Heart left ventricle (tissue), 16 donors: Measurements from ENCODE around the gene PLA2G4D. TPM values are rescaled to one million over a fixed set of nuclear protein-coding genes. Genes with fewer than 3 reads are reported as not detected.

Experiments
- ATAC-seq, 4 donors: fragments of 200-7000 bp; cut with Tn5 transposase; one replicate each; pipeline ENCODE4 v1.9.1; 2020 to 2022; ENCODE audit warnings: moderate library complexity in 4 of 4, mild to moderate bottlenecking in 3 of 4, moderate number of reproducible peaks in 1 of 4
- DNase-seq, 5 donors: peaks; one replicate each; pipeline ENCODE4 v3.0.0-alpha.2; 2020
- H3K27ac ChIP-seq, 12 donors: fragments of 200-600 bp; sonication (generic) in 4 of 12; one replicate each; pipeline versions ENCODE4 v1.5.0 to v1.8.0; 2016 to 2022; ENCODE audit warnings: mild to moderate bottlenecking in 2 of 12
- H3K27me3 ChIP-seq, 9 donors: fragments of 200-600 bp; sonication (generic) in 2 of 9; one replicate each; pipeline versions ENCODE4 v1.5.1 to v1.8.0; 2016 to 2022; ENCODE audit warnings: mild to moderate bottlenecking in 3 of 9
- H3K36me3 ChIP-seq, 9 donors: fragments of 200-600 bp; sonication (generic) in 2 of 9; one replicate each; pipeline versions ENCODE4 v1.5.0 to v1.8.0; 2018 to 2022; ENCODE audit warnings: mild to moderate bottlenecking in 2 of 9
- H3K4me1 ChIP-seq, 12 donors: fragments of 200-600 bp; sonication (generic) in 4 of 12; one replicate each; pipeline versions ENCODE4 v1.5.0 to v1.8.0; 2016 to 2022; ENCODE audit warnings: mild to moderate bottlenecking in 3 of 12
- H3K4me3 ChIP-seq, 12 donors: fragments of 200-600 bp; sonication (generic) in 4 of 12; one replicate each; pipeline versions ENCODE4 v1.5.0 to v1.8.0; 2017 to 2022; ENCODE audit warnings: mild to moderate bottlenecking in 9 of 12, moderate library complexity in 4 of 12
- H3K9me3 ChIP-seq, 12 donors: fragments of 200-600 bp; sonication (generic) in 4 of 12; one replicate each; pipeline versions ENCODE4 v1.5.0 to v1.8.0; 2016 to 2022; ENCODE audit warnings: mild to moderate bottlenecking in 1 of 12
- POLR2A ChIP-seq, 2 donors: fragments of 450-650 bp; IDR thresholded peaks; one replicate each; pipeline ENCODE4 v1.6.1; 2017; ENCODE audit warnings: antibody characterized with exemption in 2 of 2, mild to moderate bottlenecking in 2 of 2, moderate library complexity in 2 of 2
- WGBS, 4 donors: extraction: QIAGEN DNeasy Blood & Tissue Kit in 2 of 4; methylation state at CpG; one replicate each; pipeline versions ENCODE4 v1.1.5 to v1.1.7; 2013 to 2018; 5-methylcytosine and 5-hydroxymethylcytosine counted together
- intact Hi-C, 10 donors: fragments of 100-400 bp; cut with DNase I; formaldehyde crosslinking; loops; one replicate each; pipeline versions ENCODE4 v1.11.1 to v1.14.2; 2022
- polyA plus RNA-seq, 2 donors: library from polyadenylated mRNA; stranded (reverse); fragments of 200-250 nt; gene quantifications; one replicate each; pipeline ENCODE4 v1.2.3, GENCODE V29; 2013
- total RNA-seq, 9 donors: library from RNA; depleted of rRNA in 2 of 9; stranded (reverse); fragments of >200 nt in 2 of 9; fragmentation: NEBNext Ultra II Directional in 3 of 9; extraction: Animal tissue kit (Norgen Biotek cat#: 25700) in 3 of 9; gene quantifications; one replicate each; pipeline versions ENCODE4 v1.1.0 to v1.2.4, GENCODE V29; 2016 to 2023
- TF ChIP-seq, protein P1 (sequence below), 12 donors: fragments of 200-600 bp; sonication (generic) in 4 of 12; IDR thresholded peaks; one replicate each; pipeline versions ENCODE4 v1.5.0 to v1.8.0; 2018 to 2022; ENCODE audit warnings: antibody characterized with exemption in 12 of 12, mild to moderate bottlenecking in 5 of 12
- donor health status: ischemic (EF 13 %, LVEDD 7.1; RV severe dilation, severe dysfunction).
- donor health status: healthy with polysubstance abuse.
- donor health status: DM: no; HTN: yes; CAD: no.
- donor health status: DM: no; HTN: no; CAD: no.
- donor health status: ischemic (EF 25% LVEDD 6.9; RV normal size, moderate dysfunction).
- donor health status: ischemic (EF 25% LVEDD 5.7; RV mildly dilated, moderate dysfunction).
- donor health status: healthy.
- donor health status: DM: yes; HTN: yes; CAD: no.
- donor health status: ischemic (EF 35%, LVEDD 5.7; RV mildly dilated, moderate dysfunction).
- donor health status: nonischemic (EF 11% LVEDD 7.7; RV severe dilation, severe dysfunction).
- donor health status: DM: yes; HTN: yes; CAD: no.
- donor health status: PGD.
- donor health status: ischemic (EF 29% LVEDD 5.4; RV normal size, mild dysfunction).
- donor health status: nonischemic (EF 23%, LVEDD 6.1; RV moderate dilation, normal function).

PLA2G4D gene
- total and polyA plus RNA-seq, 11 donors: not detected

DNA sequence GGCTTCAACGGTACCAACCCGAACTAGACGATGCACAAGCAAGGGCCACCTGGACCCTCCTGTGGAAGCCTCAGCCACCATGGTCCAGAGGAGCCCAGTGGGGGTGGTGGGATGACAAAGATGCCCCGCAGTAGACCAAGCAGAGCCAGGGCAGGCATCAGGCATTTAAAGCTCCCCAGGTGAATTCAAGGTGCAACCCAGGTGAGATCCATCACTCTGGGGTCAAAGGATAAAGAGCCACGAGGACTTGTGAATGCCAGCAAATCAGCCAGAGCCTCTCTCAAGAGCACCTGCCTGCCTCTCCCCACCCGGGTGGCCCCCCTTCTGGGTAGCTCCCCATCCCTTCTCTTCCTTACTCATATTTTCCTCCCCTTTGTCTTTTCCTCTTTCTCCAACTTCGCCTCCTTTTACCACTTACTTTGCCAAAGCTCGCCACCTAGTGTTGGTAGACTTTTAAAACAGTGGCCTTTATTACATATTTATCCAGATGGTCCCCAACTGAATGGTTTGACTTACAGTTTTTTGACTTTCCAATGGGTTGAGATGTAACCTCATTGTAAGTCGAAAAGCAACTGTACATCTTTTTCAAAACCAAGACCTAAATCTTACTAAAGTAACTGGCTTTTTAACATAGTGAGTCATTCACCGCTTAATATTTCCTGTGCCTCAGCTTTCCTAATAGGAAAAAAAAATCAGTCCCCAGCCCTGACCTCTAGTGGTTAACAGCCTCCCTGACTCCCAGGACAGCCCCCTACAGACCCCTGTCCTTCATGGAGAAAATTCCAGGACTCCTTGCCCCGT lies 43.3 kb upstream of the PLA2G4D start:
- Histone ChIP-seq H3K27ac (no peak overlapping the region), H3K4me3 (no peak overlapping the region), H3K27me3 (no peaks in the 10 kb centered on the region), H3K9me3 (no peaks in the 10 kb centered on the region), H3K36me3 (no peaks in the 10 kb centered on the region), H3K4me1 (no peaks in the 10 kb centered on the region)
- DNase-seq (no peak), ATAC-seq (peak in 1 of 4 donors; percentile 45)
- intact Hi-C loops: loop anchor here (1.0 to 10.0 kb wide), 7 partner anchors 70 to 153 kb away; no protein-coding TSS in a partner anchor
- TF ChIP-seq, protein P1, sequence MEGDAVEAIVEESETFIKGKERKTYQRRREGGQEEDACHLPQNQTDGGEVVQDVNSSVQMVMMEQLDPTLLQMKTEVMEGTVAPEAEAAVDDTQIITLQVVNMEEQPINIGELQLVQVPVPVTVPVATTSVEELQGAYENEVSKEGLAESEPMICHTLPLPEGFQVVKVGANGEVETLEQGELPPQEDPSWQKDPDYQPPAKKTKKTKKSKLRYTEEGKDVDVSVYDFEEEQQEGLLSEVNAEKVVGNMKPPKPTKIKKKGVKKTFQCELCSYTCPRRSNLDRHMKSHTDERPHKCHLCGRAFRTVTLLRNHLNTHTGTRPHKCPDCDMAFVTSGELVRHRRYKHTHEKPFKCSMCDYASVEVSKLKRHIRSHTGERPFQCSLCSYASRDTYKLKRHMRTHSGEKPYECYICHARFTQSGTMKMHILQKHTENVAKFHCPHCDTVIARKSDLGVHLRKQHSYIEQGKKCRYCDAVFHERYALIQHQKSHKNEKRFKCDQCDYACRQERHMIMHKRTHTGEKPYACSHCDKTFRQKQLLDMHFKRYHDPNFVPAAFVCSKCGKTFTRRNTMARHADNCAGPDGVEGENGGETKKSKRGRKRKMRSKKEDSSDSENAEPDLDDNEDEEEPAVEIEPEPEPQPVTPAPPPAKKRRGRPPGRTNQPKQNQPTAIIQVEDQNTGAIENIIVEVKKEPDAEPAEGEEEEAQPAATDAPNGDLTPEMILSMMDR (IDR thresholded peaks at IDR 0.05): peak; percentile 13 to 66 (median 51)
- TF ChIP-seq POLR2A (IDR thresholded peaks at IDR 0.05): no peak
- 48 to 49% (median 48%) methylated on average over 11 of the region's 11 CpGs for WGBS, 4 donors

- H3K4me3 ChIP-seq: no peak overlapping the region
- no peak for TF ChIP-seq POLR2A (IDR thresholded peaks at IDR 0.05)
- TF ChIP-seq, protein P1 (IDR thresholded peaks at IDR 0.05): no peak
- intact Hi-C loops: loop anchor here in 8 of 10 donors (2.0 to 10.0 kb wide), 6 partner anchors 69 to 152 kb away; no protein-coding TSS in a partner anchor
- H3K27me3 ChIP-seq: no peaks in the 10 kb centered on the region
- no peak for DNase-seq
- H3K9me3 ChIP-seq: no peaks in the 10 kb centered on the region
- no peaks in the 10 kb centered on the region for H3K4me1 ChIP-seq
- H3K27ac ChIP-seq: no peak overlapping the region
- WGBS, 4 donors: 87 to 90% (median 88%) methylated on average over 11 of the region's 11 CpGs
- ATAC-seq: no peak
- no peaks in the 10 kb centered on the region for H3K36me3 ChIP-seq
Observed at GRCh38 chr15:42136513-42136912, 42.2 kb upstream of the PLA2G4D start.

- no peaks in the 10 kb centered on the region for H3K9me3 ChIP-seq
- no peaks in the 10 kb centered on the region for H3K36me3 ChIP-seq
- DNase-seq: no peak
- no peak overlapping the region for H3K27ac ChIP-seq
- ATAC-seq: no peak
- no peaks in the 10 kb centered on the region for H3K4me1 ChIP-seq
- no peak overlapping the region for H3K4me3 ChIP-seq
- 71 to 84% (median 80%) methylated on average over 1 of the region's 1 CpG for WGBS, 4 donors
- intact Hi-C loops: loop anchor here in 8 of 10 donors (2.0 to 10.0 kb wide), 5 partner anchors 68 to 151 kb away; no protein-coding TSS in a partner anchor
- no peaks in the 10 kb centered on the region for H3K27me3 ChIP-seq
- TF ChIP-seq POLR2A (IDR thresholded peaks at IDR 0.05): no peak
- TF ChIP-seq, protein P1 (IDR thresholded peaks at IDR 0.05): no peak
Observed at GRCh38 chr15:42135351-42135750, 41.0 kb upstream of the PLA2G4D start.

DNA sequence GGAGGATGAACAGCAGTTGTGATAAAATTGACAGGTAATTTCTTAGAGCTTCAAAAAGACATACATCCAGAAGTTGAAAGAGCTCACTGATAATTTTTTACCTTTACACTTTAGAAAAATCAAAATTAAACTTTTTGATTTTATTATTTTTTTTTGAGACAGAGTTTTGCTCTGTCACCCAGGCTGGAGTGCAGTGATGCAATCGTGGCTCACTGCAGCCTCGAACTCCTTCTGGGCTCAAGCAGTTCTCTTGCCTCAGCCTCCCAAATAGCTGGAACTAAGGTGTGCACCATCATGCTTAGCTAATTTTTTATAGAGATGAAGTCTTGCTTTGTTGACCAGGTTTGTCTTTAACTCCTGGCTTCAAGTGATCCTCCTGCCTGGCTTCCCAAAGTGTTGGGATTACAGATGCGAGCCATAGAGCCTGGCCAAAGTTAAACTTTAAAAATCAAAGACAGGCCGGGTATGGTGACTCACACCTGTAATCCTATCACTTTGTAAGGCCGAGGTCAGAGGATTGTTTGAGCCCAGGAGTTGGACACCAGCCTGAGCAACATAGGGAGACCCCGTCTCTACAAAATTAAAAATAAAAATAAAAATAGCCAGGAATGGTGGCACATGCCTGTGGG lies 40.4 kb upstream of the PLA2G4D start:
- no peaks in the 10 kb centered on the region for H3K4me1 ChIP-seq
- intact Hi-C loops: loop anchor here in 9 of 10 donors (2.0 to 10.0 kb wide), 8 partner anchors 47 to 152 kb away; no protein-coding TSS in a partner anchor
- H3K27me3 ChIP-seq: no peaks in the 10 kb centered on the region
- H3K36me3 ChIP-seq: no peaks in the 10 kb centered on the region
- TF ChIP-seq, protein P1 (IDR thresholded peaks at IDR 0.05): no peak
- no peak for TF ChIP-seq POLR2A (IDR thresholded peaks at IDR 0.05)
- 84 to 91% (median 89%) methylated on average over 6 of the region's 6 CpGs for WGBS, 4 donors
- H3K4me3 ChIP-seq: no peak overlapping the region
- ATAC-seq (no peak), DNase-seq (no peak)
- H3K27ac ChIP-seq: no peak overlapping the region
- H3K9me3 ChIP-seq: no peaks in the 10 kb centered on the region
